ENCODE results near the gene PI4KA. TPM values are rescaled to one million over a fixed set of nuclear protein-coding genes. Genes with fewer than 3 reads are reported as not detected.
"Not testable (repeated sequence)": the region's sequence is repeated elsewhere in the genome, so short reads cannot be mapped to it uniquely, and the experiment has no call there.

Gene PI4KA
- total RNA-seq, 1 donor from 2014 or later, result 140 TPM

DNA sequence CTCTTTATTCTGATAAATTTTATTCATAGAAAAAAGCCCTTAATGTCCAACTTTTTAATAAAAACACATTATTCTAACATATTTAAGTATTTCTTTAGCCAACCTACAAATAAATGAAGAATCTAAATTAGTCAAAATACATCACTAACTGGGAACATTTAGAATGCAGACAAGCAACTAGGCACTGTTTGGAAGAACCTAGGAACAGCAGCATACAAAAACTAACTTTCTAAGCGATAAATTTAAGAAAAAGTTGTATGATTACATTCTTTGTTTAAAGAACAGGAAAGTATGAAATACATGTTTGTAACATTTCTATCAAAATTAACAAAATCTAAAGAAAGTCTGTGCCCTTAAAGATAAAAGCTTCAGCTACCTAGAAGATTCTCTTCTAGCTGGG lies 35.3 kb downstream of the PI4KA start:
- Mint-ChIP-seq H3K27me3 (no peaks in the 10 kb centered on the region), H3K27ac (no peak overlapping the region), H3K36me3 (ENCODE audit: insufficient read depth) (peaks cover 22% of the 10 kb centered on the region), H3K9me3 (ENCODE audit: low read depth) (no peaks in the 10 kb centered on the region), H3K4me3 (ENCODE audit: low read depth) (no peak overlapping the region), H3K4me1 (ENCODE audit: low read depth) (peaks cover 2% of the 10 kb centered on the region)
- no peak for DNase-seq (ENCODE audit: low spot score, unreplicated experiment)
- TF ChIP-seq, protein P1, sequence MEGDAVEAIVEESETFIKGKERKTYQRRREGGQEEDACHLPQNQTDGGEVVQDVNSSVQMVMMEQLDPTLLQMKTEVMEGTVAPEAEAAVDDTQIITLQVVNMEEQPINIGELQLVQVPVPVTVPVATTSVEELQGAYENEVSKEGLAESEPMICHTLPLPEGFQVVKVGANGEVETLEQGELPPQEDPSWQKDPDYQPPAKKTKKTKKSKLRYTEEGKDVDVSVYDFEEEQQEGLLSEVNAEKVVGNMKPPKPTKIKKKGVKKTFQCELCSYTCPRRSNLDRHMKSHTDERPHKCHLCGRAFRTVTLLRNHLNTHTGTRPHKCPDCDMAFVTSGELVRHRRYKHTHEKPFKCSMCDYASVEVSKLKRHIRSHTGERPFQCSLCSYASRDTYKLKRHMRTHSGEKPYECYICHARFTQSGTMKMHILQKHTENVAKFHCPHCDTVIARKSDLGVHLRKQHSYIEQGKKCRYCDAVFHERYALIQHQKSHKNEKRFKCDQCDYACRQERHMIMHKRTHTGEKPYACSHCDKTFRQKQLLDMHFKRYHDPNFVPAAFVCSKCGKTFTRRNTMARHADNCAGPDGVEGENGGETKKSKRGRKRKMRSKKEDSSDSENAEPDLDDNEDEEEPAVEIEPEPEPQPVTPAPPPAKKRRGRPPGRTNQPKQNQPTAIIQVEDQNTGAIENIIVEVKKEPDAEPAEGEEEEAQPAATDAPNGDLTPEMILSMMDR (IDR thresholded peaks at IDR 0.05; ENCODE audit: unreplicated experiment), result no peak

GRCh38 chr22:20822240-20822639 lies 36.4 kb downstream of the PI4KA start:
- Mint-ChIP-seq H3K27ac (no peak overlapping the region), H3K9me3 (ENCODE audit: low read depth) (no peaks in the 10 kb centered on the region), H3K27me3 (no peaks in the 10 kb centered on the region), H3K4me3 (ENCODE audit: low read depth) (no peak overlapping the region), H3K4me1 (ENCODE audit: low read depth) (peaks cover 2% of the 10 kb centered on the region), H3K36me3 (ENCODE audit: insufficient read depth) (peaks cover 18% of the 10 kb centered on the region)
- no peak for DNase-seq (ENCODE audit: low spot score, unreplicated experiment)
- TF ChIP-seq, protein P1 (IDR thresholded peaks at IDR 0.05; ENCODE audit: unreplicated experiment), result no peak

GRCh38 chr22:20821717-20822239 lies 36.8 kb downstream of the PI4KA start:
- not testable (repeated sequence) for DNase-seq (ENCODE audit: low spot score, unreplicated experiment); H3K4me1 Mint-ChIP-seq (ENCODE audit: low read depth); H3K4me3 Mint-ChIP-seq (ENCODE audit: low read depth); H3K27me3 Mint-ChIP-seq; H3K9me3 Mint-ChIP-seq (ENCODE audit: low read depth); H3K27ac Mint-ChIP-seq
- H3K36me3 Mint-ChIP-seq (ENCODE audit: insufficient read depth), result peaks cover 13% of the 10 kb centered on the region

- Mint-ChIP-seq H3K9me3 (ENCODE audit: low read depth) (no peaks in the 10 kb centered on the region), H3K27ac (peak overlapping the region; percentile 13), H3K4me3 (ENCODE audit: low read depth) (no peak overlapping the region), H3K27me3 (no peaks in the 10 kb centered on the region), H3K4me1 (ENCODE audit: low read depth) (no peaks in the 10 kb centered on the region), H3K36me3 (ENCODE audit: insufficient read depth) (peaks cover 10% of the 10 kb centered on the region)
- no peak for DNase-seq (ENCODE audit: low spot score, unreplicated experiment)
- TF ChIP-seq, protein P1 (IDR thresholded peaks at IDR 0.05; ENCODE audit: unreplicated experiment), result no peak
Observed at GRCh38 chr22:20819471-20819870, 39.1 kb downstream of the PI4KA start.

- Mint-ChIP-seq H3K4me1 (ENCODE audit: low read depth) (no peaks in the 10 kb centered on the region), H3K9me3 (ENCODE audit: low read depth) (no peaks in the 10 kb centered on the region), H3K27ac (no peak overlapping the region), H3K4me3 (ENCODE audit: low read depth) (no peak overlapping the region), H3K36me3 (ENCODE audit: insufficient read depth) (peaks cover 13% of the 10 kb centered on the region), H3K27me3 (no peaks in the 10 kb centered on the region)
- DNase-seq (ENCODE audit: low spot score, unreplicated experiment), result no peak
- TF ChIP-seq, protein P1 (IDR thresholded peaks at IDR 0.05; ENCODE audit: unreplicated experiment), result no peak
Observed at GRCh38 chr22:20818471-20818870, 40.1 kb downstream of the PI4KA start.

DNA sequence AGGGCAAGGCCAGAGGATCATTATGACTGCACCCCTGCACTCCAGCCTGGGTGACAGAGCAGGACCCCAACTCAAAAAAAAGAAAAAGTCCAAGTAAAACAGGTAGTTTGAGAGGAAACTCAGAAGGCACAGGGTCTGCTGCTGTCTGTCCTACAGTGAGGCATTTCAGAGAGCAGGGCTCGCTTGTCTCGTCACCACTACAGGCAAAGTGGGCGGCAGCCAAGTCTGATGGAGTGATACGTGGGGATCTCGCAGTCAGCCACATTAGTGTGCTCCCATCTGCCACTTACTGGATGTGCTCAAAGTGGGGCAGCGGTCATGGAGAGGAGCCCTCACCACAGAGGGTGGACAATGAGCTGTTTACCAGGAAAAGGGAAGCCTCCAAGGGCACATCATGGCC lies 42.1 kb downstream of the PI4KA start:
- Mint-ChIP-seq H3K4me3 (ENCODE audit: low read depth) (no peak overlapping the region), H3K36me3 (ENCODE audit: insufficient read depth) (peaks cover 17% of the 10 kb centered on the region)

More for the DNA sequence above, 42.1 kb downstream of the PI4KA start:
- H3K27me3 Mint-ChIP-seq, result no peaks in the 10 kb centered on the region
- no peaks in the 10 kb centered on the region for H3K4me1 Mint-ChIP-seq (ENCODE audit: low read depth)
- no peak for DNase-seq (ENCODE audit: low spot score, unreplicated experiment)
- TF ChIP-seq, protein P1 (IDR thresholded peaks at IDR 0.05; ENCODE audit: unreplicated experiment), result no peak
- H3K27ac Mint-ChIP-seq, result no peak overlapping the region
- H3K9me3 Mint-ChIP-seq (ENCODE audit: low read depth), result no peaks in the 10 kb centered on the region

Measured in progenitor cell of endocrine pancreas (in vitro differentiated cells).